Neural cell (in vitro differentiated cells): ENCODE data around the gene PGLYRP4. TPM values are rescaled to one million over a fixed set of nuclear protein-coding genes. Genes with fewer than 3 reads are reported as not detected.

Experiments
- H2AFZ ChIP-seq: fragments of 200-600, 300-800 bp; sonication (generic), shearing (Covaris generic); 2 replicates; pipeline ENCODE4 v1.6.0; 2014; ENCODE audit warnings: low read depth, mild to moderate bottlenecking, antibody characterized with exemption, low read length, moderate library complexity
- H3F3A ChIP-seq: fragments of 200-600 bp; shearing (Covaris generic); 2 replicates; pipeline ENCODE4 v1.6.1; 2016; ENCODE audit warnings: mild to moderate bottlenecking, moderate library complexity, mixed read lengths, antibody characterized with exemption, low read length; ENCODE audit not compliant: insufficient read depth, poor library complexity, severe bottlenecking
- H3K27ac ChIP-seq: fragments of 200-600, 300-800 bp; sonication (generic), shearing (Covaris generic); 2 replicates; pipeline ENCODE4 v1.5.1; 2014; ENCODE audit warnings: mild to moderate bottlenecking, low read length, moderate library complexity
- H3K27me3 ChIP-seq: fragments of 300-800, 200-600 bp; sonication (generic), shearing (Covaris generic); 2 replicates; pipeline ENCODE4 v1.6.0; 2014; ENCODE audit warnings: mild to moderate bottlenecking, low read depth, low read length, moderate library complexity; ENCODE audit not compliant: insufficient read depth
- H3K36me3 ChIP-seq: fragments of 300-800, 200-600 bp; sonication (generic), shearing (Covaris generic); 2 replicates; pipeline ENCODE4 v1.5.1; 2014; ENCODE audit warnings: mild to moderate bottlenecking, antibody characterized with exemption, low read length, moderate library complexity; ENCODE audit not compliant: insufficient read depth
- H3K4me2 ChIP-seq: fragments of 300-800, 200-600 bp; sonication (generic), shearing (Covaris generic); 2 replicates; pipeline ENCODE4 v1.6.0; 2014; ENCODE audit warnings: mild to moderate bottlenecking, low read length
- H3K4me3 ChIP-seq: fragments of 300-800, 200-600 bp; sonication (generic), shearing (Covaris generic); 2 replicates; pipeline ENCODE4 v1.5.1; 2014; ENCODE audit warnings: mild to moderate bottlenecking, low read length, moderate library complexity
- H3K79me2 ChIP-seq: fragments of 200-600 bp; shearing (Covaris generic); replicated peaks from 2 replicates; pipeline ENCODE4 v1.6.0; 2014; ENCODE audit warnings: mild to moderate bottlenecking, low read length, moderate library complexity; ENCODE audit not compliant: insufficient read depth
- H3K9ac ChIP-seq: fragments of 300-800, 200-600 bp; sonication (generic), shearing (Covaris generic); 2 replicates; pipeline ENCODE4 v1.6.1; 2016; ENCODE audit warnings: mild to moderate bottlenecking, low read length, mixed read lengths
- H3K9me2 ChIP-seq: fragments of 200-600 bp; shearing (Covaris generic); 2 replicates; pipeline ENCODE4 v1.6.1; 2016; ENCODE audit warnings: mild to moderate bottlenecking, low read length, mixed read lengths; ENCODE audit not compliant: insufficient read depth
- H3K9me3 ChIP-seq: fragments of 200-600, 300-800 bp; sonication (generic), shearing (Covaris generic); 2 replicates; pipeline ENCODE4 v1.6.1; 2016; ENCODE audit warnings: mild to moderate bottlenecking, mixed run types, low read length, moderate library complexity, mixed read lengths
- H4K20me1 ChIP-seq: fragments of 200-600 bp; shearing (Covaris generic); 2 replicates; pipeline ENCODE4 v1.6.1; 2016; ENCODE audit warnings: mild to moderate bottlenecking, mixed run types; ENCODE audit not compliant: insufficient read depth
- EP300 ChIP-seq: fragments of 450-650 bp; conservative IDR thresholded peaks from 2 replicates; pipeline ENCODE4 v1.6.1; 2014; ENCODE audit warnings: antibody characterized with exemption, mild to moderate bottlenecking, moderate library complexity; ENCODE audit not compliant: poor library complexity, severe bottlenecking
- EZH2 ChIP-seq: fragments of 200-600, 300-800 bp; shearing (Covaris generic), sonication (generic); IDR thresholded peaks from 2 replicates; pipeline ENCODE4 v1.6.1; 2014; ENCODE audit warnings: antibody characterized with exemption, low read length, borderline replicate concordance, mild to moderate bottlenecking; ENCODE audit not compliant: insufficient read depth, poor library complexity, severe bottlenecking
- MXI1 ChIP-seq: fragments of 450-650 bp; conservative IDR thresholded peaks from 2 replicates; pipeline ENCODE4 v1.6.1; 2014; ENCODE audit warnings: antibody characterized with exemption, mild to moderate bottlenecking; ENCODE audit not compliant: poor library complexity, severe bottlenecking
- POLR2AphosphoS5 ChIP-seq: IDR thresholded peaks from 2 replicates; pipeline ENCODE4 v1.6.1; 2012
- RAD21 ChIP-seq: fragments of 450-650 bp; conservative IDR thresholded peaks from 2 replicates; pipeline ENCODE4 v1.6.1; 2014; ENCODE audit warnings: antibody characterized with exemption, mild to moderate bottlenecking, moderate library complexity
- SMC3 ChIP-seq: fragments of 450-650 bp; conservative IDR thresholded peaks from 2 replicates; pipeline ENCODE4 v1.6.1; 2014; ENCODE audit warnings: antibody characterized with exemption, mild to moderate bottlenecking, moderate library complexity; ENCODE audit not compliant: poor library complexity
- TAF1 ChIP-seq: IDR thresholded peaks from 2 replicates; pipeline ENCODE4 v1.6.1; 2012; ENCODE audit warnings: low read depth
- polyA plus RNA-seq: library from polyadenylated mRNA; depleted of rRNA; stranded (reverse); fragments of >200 nt; gene quantifications from 2 replicates; pipeline ENCODE4 v1.2.3, GENCODE V29; 2014
- TF ChIP-seq, protein P1 (sequence below): IDR thresholded peaks from 2 replicates; pipeline ENCODE4 v1.6.1; 2012; ENCODE audit warnings: borderline replicate concordance
- TF ChIP-seq, protein P2 (sequence below): fragments of 450-650 bp; IDR thresholded peaks from 2 replicates; pipeline ENCODE4 v1.5.1; 2014; ENCODE audit warnings: antibody characterized with exemption, mild to moderate bottlenecking, moderate library complexity; ENCODE audit not compliant: poor library complexity, severe bottlenecking

The PGLYRP4 gene
- polyA plus RNA-seq, 1 donor from 2014 or later, result not detected

DNA sequence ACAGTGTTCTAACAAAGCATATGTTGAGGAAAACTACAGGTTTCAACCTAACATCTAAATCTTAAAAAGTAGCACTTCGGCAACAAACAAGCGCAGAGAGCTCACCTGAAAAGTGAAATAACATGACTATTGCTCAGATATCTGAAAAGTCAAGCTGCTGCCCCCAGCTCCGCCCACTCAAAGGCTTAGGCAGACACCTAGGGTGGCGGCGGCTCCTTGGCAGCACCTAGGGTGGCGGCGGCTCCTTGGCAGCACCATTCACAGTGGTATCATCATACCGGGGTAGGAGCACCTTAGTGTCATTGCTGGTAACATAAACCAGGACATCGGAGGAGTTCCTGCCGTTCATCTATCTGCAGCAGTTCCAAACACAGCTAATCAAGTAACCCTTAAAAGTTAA lies 30.9 kb upstream of the PGLYRP4 start:
- Histone ChIP-seq H3K79me2 (no peaks in the 10 kb centered on the region), H2AFZ (no peak overlapping the region)
- TF ChIP-seq, protein P1, sequence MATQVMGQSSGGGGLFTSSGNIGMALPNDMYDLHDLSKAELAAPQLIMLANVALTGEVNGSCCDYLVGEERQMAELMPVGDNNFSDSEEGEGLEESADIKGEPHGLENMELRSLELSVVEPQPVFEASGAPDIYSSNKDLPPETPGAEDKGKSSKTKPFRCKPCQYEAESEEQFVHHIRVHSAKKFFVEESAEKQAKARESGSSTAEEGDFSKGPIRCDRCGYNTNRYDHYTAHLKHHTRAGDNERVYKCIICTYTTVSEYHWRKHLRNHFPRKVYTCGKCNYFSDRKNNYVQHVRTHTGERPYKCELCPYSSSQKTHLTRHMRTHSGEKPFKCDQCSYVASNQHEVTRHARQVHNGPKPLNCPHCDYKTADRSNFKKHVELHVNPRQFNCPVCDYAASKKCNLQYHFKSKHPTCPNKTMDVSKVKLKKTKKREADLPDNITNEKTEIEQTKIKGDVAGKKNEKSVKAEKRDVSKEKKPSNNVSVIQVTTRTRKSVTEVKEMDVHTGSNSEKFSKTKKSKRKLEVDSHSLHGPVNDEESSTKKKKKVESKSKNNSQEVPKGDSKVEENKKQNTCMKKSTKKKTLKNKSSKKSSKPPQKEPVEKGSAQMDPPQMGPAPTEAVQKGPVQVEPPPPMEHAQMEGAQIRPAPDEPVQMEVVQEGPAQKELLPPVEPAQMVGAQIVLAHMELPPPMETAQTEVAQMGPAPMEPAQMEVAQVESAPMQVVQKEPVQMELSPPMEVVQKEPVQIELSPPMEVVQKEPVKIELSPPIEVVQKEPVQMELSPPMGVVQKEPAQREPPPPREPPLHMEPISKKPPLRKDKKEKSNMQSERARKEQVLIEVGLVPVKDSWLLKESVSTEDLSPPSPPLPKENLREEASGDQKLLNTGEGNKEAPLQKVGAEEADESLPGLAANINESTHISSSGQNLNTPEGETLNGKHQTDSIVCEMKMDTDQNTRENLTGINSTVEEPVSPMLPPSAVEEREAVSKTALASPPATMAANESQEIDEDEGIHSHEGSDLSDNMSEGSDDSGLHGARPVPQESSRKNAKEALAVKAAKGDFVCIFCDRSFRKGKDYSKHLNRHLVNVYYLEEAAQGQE, result no peak
- no peak for TF ChIP-seq TAF1
- TF ChIP-seq, protein P2, sequence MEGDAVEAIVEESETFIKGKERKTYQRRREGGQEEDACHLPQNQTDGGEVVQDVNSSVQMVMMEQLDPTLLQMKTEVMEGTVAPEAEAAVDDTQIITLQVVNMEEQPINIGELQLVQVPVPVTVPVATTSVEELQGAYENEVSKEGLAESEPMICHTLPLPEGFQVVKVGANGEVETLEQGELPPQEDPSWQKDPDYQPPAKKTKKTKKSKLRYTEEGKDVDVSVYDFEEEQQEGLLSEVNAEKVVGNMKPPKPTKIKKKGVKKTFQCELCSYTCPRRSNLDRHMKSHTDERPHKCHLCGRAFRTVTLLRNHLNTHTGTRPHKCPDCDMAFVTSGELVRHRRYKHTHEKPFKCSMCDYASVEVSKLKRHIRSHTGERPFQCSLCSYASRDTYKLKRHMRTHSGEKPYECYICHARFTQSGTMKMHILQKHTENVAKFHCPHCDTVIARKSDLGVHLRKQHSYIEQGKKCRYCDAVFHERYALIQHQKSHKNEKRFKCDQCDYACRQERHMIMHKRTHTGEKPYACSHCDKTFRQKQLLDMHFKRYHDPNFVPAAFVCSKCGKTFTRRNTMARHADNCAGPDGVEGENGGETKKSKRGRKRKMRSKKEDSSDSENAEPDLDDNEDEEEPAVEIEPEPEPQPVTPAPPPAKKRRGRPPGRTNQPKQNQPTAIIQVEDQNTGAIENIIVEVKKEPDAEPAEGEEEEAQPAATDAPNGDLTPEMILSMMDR, result no peak
- TF ChIP-seq SMC3, result no peak
- no peak for TF ChIP-seq MXI1
- no peak for TF ChIP-seq EP300
- no peak for TF ChIP-seq POLR2AphosphoS5
- no peak for TF ChIP-seq EZH2
- no peak for TF ChIP-seq RAD21

DNA sequence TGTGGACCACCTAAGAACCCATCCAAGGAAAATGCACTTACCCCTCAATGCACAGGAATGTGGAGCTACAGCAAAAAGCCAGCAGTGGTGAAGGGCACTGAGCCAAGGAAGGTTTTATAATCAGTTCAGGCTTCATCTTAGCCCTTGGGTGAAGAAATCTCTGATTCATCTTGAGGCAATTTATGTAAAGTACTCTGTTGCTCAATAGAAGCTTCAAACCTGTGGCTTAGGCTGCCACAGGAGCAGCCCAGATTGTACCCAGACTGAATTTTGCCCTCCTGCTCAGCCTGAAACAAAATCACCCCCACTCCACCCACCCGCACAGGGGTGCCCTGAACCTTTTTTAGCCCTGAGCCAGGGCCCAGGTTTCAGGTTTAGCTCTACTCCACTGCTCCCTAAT lies 26.9 kb upstream of the PGLYRP4 start, which contains the start of gene S100A12:
Gene S100A12 (minus strand): TSS at position 111 of the 400 bp plus-strand sequence. CDS start 1,029 bp downstream, outside the sequence.
- Histone ChIP-seq H3K9ac (no peak within 1 kb of the TSS), H3K9me3 (peaks cover 3% of the 10 kb centered on the region), H3K4me2 (no peak within 1 kb of the TSS), H3K27me3 (no peaks in the 10 kb centered on the region), H3K9me2 (no peaks in the 10 kb centered on the region), H3K36me3 (no peaks in the 10 kb centered on the region), H3K27ac (no peak within 1 kb of the TSS), H4K20me1 (no peaks in the 10 kb centered on the region), H2AFZ (no peak within 1 kb of the TSS), H3K4me3 (no peak within 1 kb of the TSS), H3F3A (no peaks in the 10 kb centered on the region), H3K79me2 (no peaks in the 10 kb centered on the region)
- TF ChIP-seq, protein P1, result no peak
- TF ChIP-seq RAD21 (no peak), MXI1 (no peak), SMC3 (no peak), EP300 (no peak), POLR2AphosphoS5 (no peak), EZH2 (no peak), TAF1 (no peak)
- TF ChIP-seq, protein P2, result no peak

More for the DNA sequence above, 30.9 kb upstream of the PGLYRP4 start:
- H3K27ac ChIP-seq, result no peak overlapping the region
- H3K9me2 ChIP-seq, result no peaks in the 10 kb centered on the region
- H3F3A ChIP-seq, result no peaks in the 10 kb centered on the region
- no peaks in the 10 kb centered on the region for H4K20me1 ChIP-seq
- H3K9me3 ChIP-seq, result peaks cover 8% of the 10 kb centered on the region
- H3K27me3 ChIP-seq, result no peaks in the 10 kb centered on the region
- H3K36me3 ChIP-seq, result no peaks in the 10 kb centered on the region
- no peak overlapping the region for H3K4me3 ChIP-seq
- H3K9ac ChIP-seq, result no peak overlapping the region
- no peak overlapping the region for H3K4me2 ChIP-seq
